ENCODE results near the gene PNPLA6. TPM values are rescaled to one million over a fixed set of nuclear protein-coding genes. Genes with fewer than 3 reads are reported as not detected.

PNPLA6 gene
- total and polyA plus RNA-seq, 2 experiments from 2014 or later = 66.6 to 135 TPM

GRCh38 chr19:7552781-7553180 lies 17.3 kb downstream of the PNPLA6 start:
- DNase-seq (ENCODE audit: low spot score) = no peak
- peaks cover 7% of the 10 kb centered on the region for H3K27me3 Mint-ChIP-seq (ENCODE audit: insufficient read depth, low read depth, poor library complexity)
- no peak overlapping the region for H3K27ac ChIP-seq (ENCODE audit: low read depth)
- H3K4me2 ChIP-seq = no peak overlapping the region
- TF ChIP-seq ZNF462 (CRISPR knock-in tag; IDR thresholded peaks at IDR 0.05) (no peak), CREB1 (CRISPR knock-in tag; IDR thresholded peaks at IDR 0.05; ENCODE audit: low read depth) (no peak), STAT1 (IDR thresholded peaks at IDR 0.05; ENCODE audit: unreplicated experiment) (no peak), REST (IDR thresholded peaks at IDR 0.05; ENCODE audit: unreplicated experiment) (no peak), NANOG (IDR thresholded peaks at IDR 0.05; ENCODE audit: borderline replicate concordance) (no peak), ETS1 (IDR thresholded peaks at IDR 0.05) (no peak), ZNF331 (CRISPR knock-in tag; IDR thresholded peaks at IDR 0.05; ENCODE audit: low read depth) (no peak), JUNB (IDR thresholded peaks at IDR 0.05; ENCODE audit: unreplicated experiment) (no peak), EZH2 (IDR thresholded peaks at IDR 0.05; ENCODE audit: low read depth, unreplicated experiment) (no peak), ZNF114 (CRISPR knock-in tag; IDR thresholded peaks at IDR 0.05) (no peak), CTCF (conservative IDR thresholded peaks at IDR 0.05; ENCODE audit: low read depth in 2 of 2) (no peak), EZH2phosphoT487 (IDR thresholded peaks at IDR 0.05; ENCODE audit: unreplicated experiment) (no peak), POLR2AphosphoS5 (IDR thresholded peaks at IDR 0.05; ENCODE audit: low read depth) (no peak)
- no peak overlapping the region for H3K27ac Mint-ChIP-seq
- no peaks in the 10 kb centered on the region for H3F3A ChIP-seq (replicated peaks; ENCODE audit: low read depth)
- H3K4me3 Mint-ChIP-seq = no peak overlapping the region; the same call in 2 of the 3 replicates
- ATAC-seq = no peak
- no peaks in the 10 kb centered on the region; the same call in 2 of the 3 replicates for H3K9me3 Mint-ChIP-seq
- peaks cover 3% of the 10 kb centered on the region; the same call in 2 of the 3 replicates for H3K4me1 Mint-ChIP-seq
- H3K36me3 Mint-ChIP-seq (ENCODE audit: low read depth) = peaks cover 19% of the 10 kb centered on the region
- no peaks in the 10 kb centered on the region for H4K20me1 ChIP-seq (replicated peaks; ENCODE audit: insufficient read depth)
- H3K4me3 ChIP-seq = no peak overlapping the region
- no peaks in the 10 kb centered on the region for H3K27me3 ChIP-seq (ENCODE audit: insufficient read depth)
- no peaks in the 10 kb centered on the region for H3K9me2 ChIP-seq (ENCODE audit: insufficient read depth)
- no peaks in the 10 kb centered on the region for H3K79me2 ChIP-seq (replicated peaks; ENCODE audit: insufficient read depth)
- H3K4me1 ChIP-seq (ENCODE audit: insufficient read depth) = peaks cover 3% of the 10 kb centered on the region; the same call in 1 of the 2 replicates
- no peaks in the 10 kb centered on the region for H3K36me3 ChIP-seq (ENCODE audit: insufficient read depth)
- H2AFZ ChIP-seq = no peak overlapping the region
